H1 (cell line): Measurements from ENCODE around the gene GIPC2. TPM values are rescaled to one million over a fixed set of nuclear protein-coding genes. Genes with fewer than 3 reads are reported as not detected.

Experiments
- CHD7 ChIP-seq: fragments of 300-600 bp; sonication (generic); IDR thresholded peaks from 2 replicates; pipeline ENCODE4 v1.7.1; 2012; ENCODE audit warnings: low read length, moderate library complexity, mild to moderate bottlenecking, inconsistent platforms; ENCODE audit not compliant: insufficient replicate concordance
- GABPA ChIP-seq: IDR thresholded peaks from 2 replicates; pipeline ENCODE4 v1.6.1; 2011; ENCODE audit warnings: mild to moderate bottlenecking, low read length, moderate library complexity, borderline replicate concordance; ENCODE audit not compliant: insufficient read depth
- polyA plus RNA-seq, 7 experiments: library from polyadenylated mRNA; depleted of rRNA in 3 of 7; stranded (reverse) in 5 of 7; unstranded in 2 of 7; fragments of >200 nt in 5 of 7; fragments of 200-250 nt in 2 of 7; gene quantifications; 1 replicate in 5 of 7; 2 replicates in 1 of 7; 4 replicates in 1 of 7; pipeline versions ENCODE4 v1.2.1 to v1.2.3, GENCODE V29; 2011 to 2013; ENCODE audit warnings: missing spikeins in 2 of 7, mixed read lengths in 2 of 7
- total RNA-seq: library from RNA; stranded (reverse); fragmentation: NEBNext Ultra II Directional; extraction: Animal tissue kit (Norgen Biotek cat#: 25700); gene quantifications from 2 replicates; pipeline ENCODE4 v1.2.1, GENCODE V29; 2021

Gene GIPC2
- total and polyA plus RNA-seq, 2 of the 8 experiments (the other 6 are each of a cell fraction or from before 2014, with no cell fraction given): 0.29 to 0.69 TPM

DNA sequence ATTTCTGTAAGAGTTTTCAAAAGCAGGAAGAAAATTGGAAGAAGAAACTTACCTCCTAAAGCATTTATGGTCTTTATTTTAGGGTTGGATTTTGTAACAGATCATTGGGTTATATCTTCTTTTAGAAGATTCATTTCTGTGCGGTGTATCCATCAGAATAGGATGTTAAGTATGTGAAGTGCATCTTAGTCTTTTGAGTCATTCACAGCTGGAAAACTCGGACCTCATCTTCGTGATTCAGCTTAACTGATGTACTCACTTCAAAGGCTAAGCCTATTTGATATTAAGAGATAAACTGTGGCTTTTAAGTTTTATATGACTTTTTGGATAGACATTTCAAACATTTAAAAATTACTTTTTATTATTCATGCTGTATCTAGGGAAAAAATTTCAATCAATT, 56.3 kb downstream of the GIPC2 start (continued):
- TF ChIP-seq CHD7 (no peak), GABPA (no peak)
